ENCODE measurements around the gene IRS1.

DNA sequence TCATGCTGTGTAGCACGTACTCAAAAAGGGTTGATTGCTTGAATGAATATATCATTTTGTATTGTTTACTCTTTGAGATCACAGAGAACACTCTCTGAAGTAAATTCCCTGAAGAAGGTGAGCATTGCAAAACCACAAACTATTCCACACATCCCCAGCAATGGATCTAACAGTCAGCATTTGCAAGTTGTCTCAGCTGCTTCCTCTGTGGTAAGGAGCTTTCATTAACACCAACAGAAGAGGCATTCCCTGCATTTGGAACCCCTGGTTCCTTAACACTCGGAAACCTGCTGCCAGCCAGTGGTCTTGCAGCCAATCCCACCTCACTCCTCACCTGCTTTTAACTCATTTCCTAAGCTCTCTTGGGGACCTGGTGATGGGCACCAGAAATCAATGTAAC, 108.4 kb downstream of the IRS1 start:
- TF ChIP-seq TAF1 (IDR thresholded peaks at IDR 0.05; ENCODE audit: low read depth) = no peak
- no peak for TF ChIP-seq TCF12 (IDR thresholded peaks at IDR 0.05; ENCODE audit: low read depth)
- TF ChIP-seq, protein P1, sequence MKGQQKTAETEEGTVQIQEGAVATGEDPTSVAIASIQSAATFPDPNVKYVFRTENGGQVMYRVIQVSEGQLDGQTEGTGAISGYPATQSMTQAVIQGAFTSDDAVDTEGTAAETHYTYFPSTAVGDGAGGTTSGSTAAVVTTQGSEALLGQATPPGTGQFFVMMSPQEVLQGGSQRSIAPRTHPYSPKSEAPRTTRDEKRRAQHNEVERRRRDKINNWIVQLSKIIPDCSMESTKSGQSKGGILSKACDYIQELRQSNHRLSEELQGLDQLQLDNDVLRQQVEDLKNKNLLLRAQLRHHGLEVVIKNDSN (IDR thresholded peaks at IDR 0.05) = no peak
- TF ChIP-seq, protein P2, sequence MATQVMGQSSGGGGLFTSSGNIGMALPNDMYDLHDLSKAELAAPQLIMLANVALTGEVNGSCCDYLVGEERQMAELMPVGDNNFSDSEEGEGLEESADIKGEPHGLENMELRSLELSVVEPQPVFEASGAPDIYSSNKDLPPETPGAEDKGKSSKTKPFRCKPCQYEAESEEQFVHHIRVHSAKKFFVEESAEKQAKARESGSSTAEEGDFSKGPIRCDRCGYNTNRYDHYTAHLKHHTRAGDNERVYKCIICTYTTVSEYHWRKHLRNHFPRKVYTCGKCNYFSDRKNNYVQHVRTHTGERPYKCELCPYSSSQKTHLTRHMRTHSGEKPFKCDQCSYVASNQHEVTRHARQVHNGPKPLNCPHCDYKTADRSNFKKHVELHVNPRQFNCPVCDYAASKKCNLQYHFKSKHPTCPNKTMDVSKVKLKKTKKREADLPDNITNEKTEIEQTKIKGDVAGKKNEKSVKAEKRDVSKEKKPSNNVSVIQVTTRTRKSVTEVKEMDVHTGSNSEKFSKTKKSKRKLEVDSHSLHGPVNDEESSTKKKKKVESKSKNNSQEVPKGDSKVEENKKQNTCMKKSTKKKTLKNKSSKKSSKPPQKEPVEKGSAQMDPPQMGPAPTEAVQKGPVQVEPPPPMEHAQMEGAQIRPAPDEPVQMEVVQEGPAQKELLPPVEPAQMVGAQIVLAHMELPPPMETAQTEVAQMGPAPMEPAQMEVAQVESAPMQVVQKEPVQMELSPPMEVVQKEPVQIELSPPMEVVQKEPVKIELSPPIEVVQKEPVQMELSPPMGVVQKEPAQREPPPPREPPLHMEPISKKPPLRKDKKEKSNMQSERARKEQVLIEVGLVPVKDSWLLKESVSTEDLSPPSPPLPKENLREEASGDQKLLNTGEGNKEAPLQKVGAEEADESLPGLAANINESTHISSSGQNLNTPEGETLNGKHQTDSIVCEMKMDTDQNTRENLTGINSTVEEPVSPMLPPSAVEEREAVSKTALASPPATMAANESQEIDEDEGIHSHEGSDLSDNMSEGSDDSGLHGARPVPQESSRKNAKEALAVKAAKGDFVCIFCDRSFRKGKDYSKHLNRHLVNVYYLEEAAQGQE (IDR thresholded peaks at IDR 0.05; ENCODE audit: low read depth) = no peak
- no peak for TF ChIP-seq EP300 (IDR thresholded peaks at IDR 0.05; ENCODE audit: borderline replicate concordance)
- TF ChIP-seq CEBPB (IDR thresholded peaks at IDR 0.05) = no peak
- no peak for TF ChIP-seq TEAD4 (IDR thresholded peaks at IDR 0.05)
- no peak for TF ChIP-seq RAD21 (IDR thresholded peaks at IDR 0.05; ENCODE audit: low read depth)
- no peak for TF ChIP-seq FOXM1 (IDR thresholded peaks at IDR 0.05; ENCODE audit: borderline replicate concordance, low read depth)
- TF ChIP-seq NFIC (IDR thresholded peaks at IDR 0.05) = no peak
- TF ChIP-seq ZBTB7A (IDR thresholded peaks at IDR 0.05; ENCODE audit: low read depth) = no peak
- no peak for TF ChIP-seq EGR1 (IDR thresholded peaks at IDR 0.05)

All from Ishikawa (cell line).